GM12891 (cell line): ENCODE results near the gene ADGRD2.

Source experiments
- POLR2A ChIP-seq: IDR thresholded peaks from 2 replicates; pipeline ENCODE4 v1.6.1; 2011; ENCODE audit warnings: low read depth, low read length, control low read depth
- POLR2AphosphoS5 ChIP-seq: IDR thresholded peaks from 2 replicates; pipeline ENCODE4 v1.6.1; 2011; ENCODE audit warnings: low read depth, low read length, control low read depth
- POU2F2 ChIP-seq: IDR thresholded peaks from 2 replicates; pipeline ENCODE4 v1.6.1; 2011; ENCODE audit warnings: low read depth, mild to moderate bottlenecking, control low read depth, low read length, moderate library complexity
- SPI1 ChIP-seq: IDR thresholded peaks from 2 replicates; pipeline ENCODE4 v1.6.1; 2011; ENCODE audit warnings: low read depth, low read length, control low read depth
- TAF1 ChIP-seq: IDR thresholded peaks from 2 replicates; pipeline ENCODE4 v1.6.1; 2011; ENCODE audit warnings: low read depth, low read length, control low read depth

- TF ChIP-seq POLR2AphosphoS5 (no peak), TAF1 (no peak), POLR2A (no peak), SPI1 (no peak), POU2F2 (no peak)
Observed at GRCh38 chr9:124498040-124498439, 47.8 kb downstream of the ADGRD2 start.
